H1 (cell line): ENCODE data around the gene TC2N. TPM values are rescaled to one million over a fixed set of nuclear protein-coding genes. Genes with fewer than 3 reads are reported as not detected.

Experiments used
- CTCF ChIA-PET: fragments of 300-600 bp; sonication (Branson Sonifier 250); formaldehyde crosslinking; loops from one replicate; lab custom pipeline; 2021; ENCODE audit not compliant: partially characterized antibody; lab: Charles Lee
- POLR2A ChIA-PET: fragments of 300-600 bp; sonication (Branson Sonifier 250); formaldehyde crosslinking; loops from one replicate; lab custom pipeline; 2021; ENCODE audit warnings: inconsistent platforms; ENCODE audit not compliant: partially characterized antibody; lab: Charles Lee
- DNase-seq, 2 experiments: peaks; one replicate each; pipeline versions ENCODE4 v3.0.0 to v3.0.0-alpha.2; 2010 to 2022; ENCODE audit warnings: low spot score in 2 of 2, low read depth in 1 of 2, mixed read lengths in 1 of 2
- FAIRE-seq: peaks from 2 replicates; lab custom pipeline; 2011; peaks lifted over from hg19 to GRCh38; lab: Jason Lieb, UNC
- H2AFZ ChIP-seq: 2 replicates; pipeline ENCODE4 v1.8.1; 2012; ENCODE audit warnings: low read length, inconsistent platforms
- H2AK5ac ChIP-seq: 2 replicates; pipeline ENCODE4 v1.6.1; 2013; ENCODE audit warnings: low read depth, low read length
- H2BK120ac ChIP-seq: replicated peaks from 2 replicates; pipeline ENCODE3; 2013; ENCODE audit warnings: low read depth, low read length, inconsistent platforms
- H2BK12ac ChIP-seq: 2 replicates; pipeline ENCODE4 v1.6.1; 2013; ENCODE audit warnings: low read depth, low read length
- H2BK15ac ChIP-seq: 2 replicates; pipeline ENCODE4 v1.6.1; 2013; ENCODE audit warnings: low read length
- H2BK20ac ChIP-seq: 2 replicates; pipeline ENCODE4 v1.6.1; 2013; ENCODE audit warnings: low read length
- H2BK5ac ChIP-seq: 2 replicates; pipeline ENCODE4 v1.6.1; 2013; ENCODE audit warnings: low read depth, low read length
- H3K14ac ChIP-seq: 2 replicates; pipeline ENCODE4 v1.6.1; 2013; ENCODE audit warnings: inconsistent platforms; ENCODE audit not compliant: insufficient read length
- H3K18ac ChIP-seq: 2 replicates; pipeline ENCODE4 v1.6.1; 2013; ENCODE audit warnings: low read length; ENCODE audit errors: extremely low read depth
- H3K23ac ChIP-seq: 2 replicates; pipeline ENCODE4 v1.6.1; 2013; ENCODE audit warnings: inconsistent platforms; ENCODE audit not compliant: insufficient read length
- H3K23me2 ChIP-seq: 2 replicates; pipeline ENCODE4 v1.6.1; 2013; ENCODE audit warnings: low read depth, low read length
- H3K27ac ChIP-seq: 2 replicates; pipeline ENCODE4 v1.6.1; 2011; ENCODE audit warnings: low read depth, low read length, inconsistent platforms
- H3K27me3 ChIP-seq, 4 experiments: replicated peaks in 1 of 4; 1 replicate in 1 of 4; 2 replicates in 3 of 4; pipeline versions ENCODE4 v1.6.1 to v1.8.1; 2011 to 2013; ENCODE audit warnings: low read length in 3 of 4, mild to moderate bottlenecking in 3 of 4, inconsistent platforms in 2 of 4, mixed read lengths in 2 of 4, moderate library complexity in 1 of 4; ENCODE audit not compliant: control insufficient read depth in 3 of 4, insufficient read depth in 3 of 4; ENCODE audit errors: extremely low read depth in 1 of 4
- H3K36me3 ChIP-seq, 4 experiments: 2 replicates each; pipeline versions ENCODE4 v1.6.1 to v1.8.1; 2011 to 2013; ENCODE audit warnings: mild to moderate bottlenecking in 4 of 4, low read length in 3 of 4, moderate library complexity in 2 of 4, control low read depth in 1 of 4, inconsistent platforms in 1 of 4; ENCODE audit not compliant: insufficient read depth in 4 of 4, control insufficient read depth in 2 of 4
- H3K4ac ChIP-seq: replicated peaks from 2 replicates; pipeline ENCODE3; 2013; ENCODE audit warnings: low read length, low read depth, mixed read lengths, inconsistent platforms; ENCODE audit not compliant: insufficient read length
- H3K4me1 ChIP-seq, 4 experiments: replicated peaks in 1 of 4; 1 replicate in 1 of 4; 2 replicates in 3 of 4; pipeline versions ENCODE4 v1.6.1 to v1.8.1; 2011 to 2013; ENCODE audit warnings: low read length in 3 of 4, inconsistent platforms in 2 of 4, mixed read lengths in 1 of 4; ENCODE audit not compliant: insufficient read depth in 4 of 4, control insufficient read depth in 3 of 4
- H3K4me2 ChIP-seq, 2 experiments: 2 replicates each; pipeline versions ENCODE4 v1.6.1 to v1.8.1; 2011 to 2013; ENCODE audit warnings: low read depth in 2 of 2, low read length in 2 of 2, control low read depth in 1 of 2, inconsistent platforms in 1 of 2, mild to moderate bottlenecking in 1 of 2; ENCODE audit not compliant: insufficient read depth in 1 of 2
- H3K4me3 ChIP-seq, 4 experiments: fragments of 200-600, 300-600 bp in 1 of 4; sonication (generic), shearing (Covaris generic), sonication (Bioruptor Twin) in 1 of 4; 2 replicates each; pipeline versions ENCODE4 v1.5.1 to v1.8.1; 2011 to 2016; ENCODE audit warnings: low read length in 4 of 4, low read depth in 3 of 4, control low read depth in 2 of 4, inconsistent platforms in 2 of 4, mild to moderate bottlenecking in 2 of 4, mixed read lengths in 1 of 4, moderate library complexity in 1 of 4; ENCODE audit not compliant: insufficient read depth in 2 of 4; ENCODE audit errors: extremely low read depth in 1 of 4
- H3K56ac ChIP-seq: replicated peaks from 2 replicates; pipeline ENCODE3; 2013; ENCODE audit warnings: low read depth, mild to moderate bottlenecking, mixed read lengths, low read length, inconsistent platforms; ENCODE audit not compliant: insufficient read length
- H3K79me1 ChIP-seq: 2 replicates; pipeline ENCODE4 v1.6.1; 2013; ENCODE audit warnings: low read depth, low read length, control low read depth
- H3K79me2 ChIP-seq, 2 experiments: 2 replicates each; pipeline versions ENCODE4 v1.6.1 to v1.8.1; 2012 to 2013; ENCODE audit warnings: low read length in 2 of 2, mild to moderate bottlenecking in 2 of 2, inconsistent platforms in 1 of 2; ENCODE audit not compliant: insufficient read depth in 2 of 2, control insufficient read depth in 1 of 2
- H3K9ac ChIP-seq, 4 experiments: replicated peaks in 1 of 4; 1 replicate in 1 of 4; 2 replicates in 3 of 4; pipeline versions ENCODE4 v1.6.1 to v1.8.1; 2011 to 2013; ENCODE audit warnings: low read depth in 3 of 4, low read length in 3 of 4, control low read depth in 2 of 4, mild to moderate bottlenecking in 2 of 4, moderate library complexity in 2 of 4, inconsistent platforms in 1 of 4; ENCODE audit errors: extremely low read depth in 1 of 4
- H3K9me3 ChIP-seq, 2 experiments: 2 replicates each; pipeline versions ENCODE4 v1.6.1 to v1.8.1; 2012 to 2013; ENCODE audit warnings: mild to moderate bottlenecking in 2 of 2, moderate library complexity in 2 of 2, control low read depth in 1 of 2, inconsistent platforms in 1 of 2, low read depth in 1 of 2, low read length in 1 of 2, mixed read lengths in 1 of 2; ENCODE audit not compliant: insufficient read depth in 2 of 2
- H4K20me1 ChIP-seq, 2 experiments: replicated peaks in 1 of 2; 2 replicates each; pipeline versions ENCODE3 to v1.8.1; 2011 to 2013; ENCODE audit warnings: inconsistent platforms in 2 of 2, low read length in 2 of 2, mild to moderate bottlenecking in 1 of 2; ENCODE audit not compliant: insufficient read depth in 2 of 2, control insufficient read depth in 1 of 2
- H4K5ac ChIP-seq: 2 replicates; pipeline ENCODE4 v1.6.1; 2013; ENCODE audit warnings: low read length, low read depth, mixed read lengths, inconsistent platforms; ENCODE audit not compliant: insufficient read length
- H4K8ac ChIP-seq: 2 replicates; pipeline ENCODE4 v1.8.0; 2013; ENCODE audit warnings: mild to moderate bottlenecking, moderate library complexity, low read length, inconsistent platforms; ENCODE audit not compliant: insufficient read depth; ENCODE audit errors: extremely low read depth
- H4K91ac ChIP-seq: replicated peaks from 2 replicates; pipeline ENCODE3; 2013; ENCODE audit warnings: low read length, mixed read lengths, inconsistent platforms; ENCODE audit not compliant: insufficient read length
- HDAC6 ChIP-seq: IDR thresholded peaks from one replicate; pipeline ENCODE4 v1.7.1; 2012; ENCODE audit warnings: low read depth, mild to moderate bottlenecking, inconsistent platforms, low read length, moderate library complexity
- WGBS, 2 experiments: shearing (Covaris generic) in 1 of 2; methylation state at CpG; one replicate each; pipeline versions ENCODE4 v1.1.6 to v1.1.7; 2013 to 2015; ENCODE audit warnings: low lambda C conversion rate in 2 of 2, mixed read lengths in 2 of 2, inconsistent platforms in 1 of 2, low coverage in 1 of 2, missing lambda C conversion rate in 1 of 2; ENCODE audit not compliant: insufficient replicate concordance in 2 of 2, insufficient coverage in 1 of 2, insufficient read length in 1 of 2; ENCODE audit errors: extremely low coverage in 1 of 2, missing lambda C conversion rate in 1 of 2; 5-methylcytosine and 5-hydroxymethylcytosine counted together
- polyA plus RNA-seq, 7 experiments: library from polyadenylated mRNA; depleted of rRNA in 3 of 7; stranded (reverse) in 5 of 7; unstranded in 2 of 7; fragments of >200 nt in 5 of 7; fragments of 200-250 nt in 2 of 7; gene quantifications; 1 replicate in 5 of 7; 2 replicates in 1 of 7; 4 replicates in 1 of 7; pipeline versions ENCODE4 v1.2.1 to v1.2.3, GENCODE V29; 2011 to 2013; ENCODE audit warnings: missing spikeins in 2 of 7, mixed read lengths in 2 of 7
- total RNA-seq: library from RNA; stranded (reverse); fragmentation: NEBNext Ultra II Directional; extraction: Animal tissue kit (Norgen Biotek cat#: 25700); gene quantifications from 2 replicates; pipeline ENCODE4 v1.2.1, GENCODE V29; 2021

The TC2N gene
- total and polyA plus RNA-seq, 2 of the 8 experiments (the other 6 are each of a cell fraction or from before 2014, with no cell fraction given): 9.7 to 36.2 TPM

- Histone ChIP-seq H4K91ac (no peak overlapping the region), H3K4me2 (no peak overlapping the region), H3K4me1 (no peaks in the 10 kb centered on the region; a peak in 1 of 7 replicates), H2BK5ac (no peak overlapping the region), H2AFZ (no peak overlapping the region), H2AK5ac (no peak overlapping the region), H4K20me1 (no peaks in the 10 kb centered on the region), H3K14ac (no peak overlapping the region), H2BK12ac (no peak overlapping the region), H3K4me3 (no peak overlapping the region), H3K9ac (no peak overlapping the region), H3K79me1 (no peaks in the 10 kb centered on the region), H2BK15ac (no peak overlapping the region), H4K8ac (no peak overlapping the region), H3K4ac (no peak overlapping the region), H3K23me2 (no peaks in the 10 kb centered on the region), H3K27ac (no peak overlapping the region), H2BK120ac (no peak overlapping the region), H3K36me3 (no peaks in the 10 kb centered on the region), H2BK20ac (no peak overlapping the region), H4K5ac (no peak overlapping the region), H3K56ac (no peak overlapping the region), H3K9me3 (no peaks in the 10 kb centered on the region), H3K27me3 (no peaks in the 10 kb centered on the region), H3K18ac (no peak overlapping the region), H3K23ac (no peak overlapping the region), H3K79me2 (no peaks in the 10 kb centered on the region)
- FAIRE-seq (no peak), DNase-seq (no peak)
- ChIA-PET POLR2A (no interaction called here), CTCF (no interaction called here)
- TF ChIP-seq HDAC6: no peak
- 96% methylated on average over 8 of the region's 8 CpGs; no CpG with 5 or more reads in 1 of the 2 experiments for WGBS, 2 experiments
These were observed 19.6 kb upstream of the TC2N start for GRCh38 chr14:91886961-91887360.
